HepG2 (cell line): Measurements from ENCODE around the gene KAT6B. TPM values are rescaled to one million over a fixed set of nuclear protein-coding genes. Genes with fewer than 3 reads are reported as not detected.

Experiments
- ATAC-seq: fragments of 200-7000 bp; cut with Tn5 transposase; 3 replicates; pipeline ENCODE4 v1.9.1; 2020; ENCODE audit warnings: mild to moderate bottlenecking, moderate library complexity
- BruUV-seq: library from RNA; stranded (reverse); fragments of 400-500 nt; replicated peaks from 2 replicates; lab custom pipeline; 2021; lab: Mats Ljungman, UMichigan
- CTCF ChIA-PET: fragments of 300-600 bp; formaldehyde crosslinking; extraction: SDS; loops from one replicate; lab custom pipeline; 2021; ENCODE audit warnings: low total read pairs, inconsistent platforms, low intra/inter-chr PET ratio; lab: Yijun Ruan, JAX
- POLR2A ChIA-PET: fragments of 350-600 bp; sonication (Branson Sonifier 250); formaldehyde crosslinking; loops from one replicate; lab custom pipeline; 2020; ENCODE audit warnings: antibody characterized with exemption, inconsistent platforms; lab: Yijun Ruan, JAX
- DNase-seq: peaks from one replicate; pipeline ENCODE4 v3.0.0-alpha.2; 2015; ENCODE audit warnings: low spot score
- FAIRE-seq: peaks from 3 replicates; lab custom pipeline; 2011; peaks lifted over from hg19 to GRCh38; lab: Jason Lieb, UNC
- H2AFZ ChIP-seq: one replicate; pipeline ENCODE4 v1.6.1; 2011; ENCODE audit warnings: low read length, inconsistent platforms
- H3K27ac ChIP-seq: fragments of 300-600 bp; 3 replicates; pipeline ENCODE4 v1.8.0; 2011; ENCODE audit warnings: mixed run types, mild to moderate bottlenecking, mixed read lengths, low read length, inconsistent platforms; ENCODE audit not compliant: insufficient read depth; ENCODE audit errors: extremely low read length
- H3K27me3 ChIP-seq, 2 experiments: fragments of 200-600 bp in 1 of 2; 2 replicates in 1 of 2; 3 replicates in 1 of 2; pipeline versions ENCODE4 v1.6.0 to v1.8.0; 2011; ENCODE audit warnings: low read length in 2 of 2, mild to moderate bottlenecking in 2 of 2, moderate library complexity in 2 of 2, inconsistent platforms in 1 of 2; ENCODE audit not compliant: insufficient read depth in 2 of 2, control insufficient read depth in 1 of 2
- H3K36me3 ChIP-seq, 2 experiments: fragments of 200-600 bp in 1 of 2; replicated peaks in 1 of 2; 2 replicates in 1 of 2; 3 replicates in 1 of 2; pipeline versions ENCODE4 v1.5.1 to v1.8.0; 2011; ENCODE audit warnings: low read length in 2 of 2, inconsistent platforms in 1 of 2; ENCODE audit not compliant: insufficient read depth in 2 of 2, control insufficient read depth in 1 of 2
- H3K4me1 ChIP-seq: 2 replicates; pipeline ENCODE4 v1.5.1; 2012; ENCODE audit warnings: low read length, inconsistent platforms; ENCODE audit not compliant: insufficient read depth
- H3K4me2 ChIP-seq: 2 replicates; pipeline ENCODE4 v1.6.0; 2011; ENCODE audit warnings: low read depth, low read length, inconsistent platforms
- H3K4me3 ChIP-seq, 3 experiments: fragments of 200-600 bp in 1 of 3; sonication (generic), shearing (Covaris generic) in 1 of 3; replicated peaks in 1 of 3; 2 replicates each; pipeline ENCODE4 v1.5.1; 2011 to 2016; ENCODE audit warnings: low read length in 3 of 3, inconsistent platforms in 2 of 3, low read depth in 2 of 3, mild to moderate bottlenecking in 2 of 3, control low read depth in 1 of 3, mixed read lengths in 1 of 3; ENCODE audit not compliant: insufficient read depth in 1 of 3
- H3K79me2 ChIP-seq: one replicate; pipeline ENCODE4 v1.6.1; 2011; ENCODE audit warnings: low read length, inconsistent platforms; ENCODE audit not compliant: insufficient read depth
- H3K9ac ChIP-seq: 2 replicates; pipeline ENCODE4 v1.6.0; 2011; ENCODE audit warnings: mild to moderate bottlenecking, low read depth, low read length, inconsistent platforms; ENCODE audit not compliant: insufficient read depth
- H3K9me3 ChIP-seq: 2 replicates; pipeline ENCODE4 v1.5.1; 2012; ENCODE audit warnings: mild to moderate bottlenecking, low read length
- H4K20me1 ChIP-seq: 2 replicates; pipeline ENCODE4 v1.6.0; 2011; ENCODE audit warnings: inconsistent platforms, mild to moderate bottlenecking, low read length, moderate library complexity; ENCODE audit not compliant: insufficient read depth
- CREM ChIP-seq, 2 experiments: sonication (generic) in 1 of 2; formaldehyde crosslinking in 1 of 2; IDR thresholded peaks; 2 replicates each; pipeline versions ENCODE4 v1.4.0 to v1.6.1; 2016 to 2020; ENCODE audit warnings: antibody characterized with exemption in 1 of 2, mild to moderate bottlenecking in 1 of 2, missing genetic modification reagents in 1 of 2
- CTCF ChIP-seq: sonication (generic); formaldehyde crosslinking; IDR thresholded peaks from 2 replicates; pipeline ENCODE4 v1.5.0; 2020; ENCODE audit warnings: mild to moderate bottlenecking, missing genetic modification reagents, moderate library complexity
- ETV5 ChIP-seq: IDR thresholded peaks from 2 replicates; pipeline ENCODE4 v1.6.1; 2018; ENCODE audit warnings: missing biosample characterization, missing genetic modification reagents, inconsistent platforms, borderline replicate concordance
- HNF4A ChIP-seq: sonication (generic); formaldehyde crosslinking; IDR thresholded peaks from 2 replicates; pipeline ENCODE4 v1.4.0; 2020; ENCODE audit warnings: missing genetic modification reagents
- HOMEZ ChIP-seq: IDR thresholded peaks from 2 replicates; pipeline ENCODE4 v1.6.1; 2016; ENCODE audit warnings: low read depth
- KDM6A ChIP-seq: IDR thresholded peaks from 2 replicates; pipeline ENCODE4 v1.6.1; 2016; ENCODE audit warnings: low read depth
- KLF16 ChIP-seq, 2 experiments: sonication (generic) in 1 of 2; formaldehyde crosslinking in 1 of 2; IDR thresholded peaks; 2 replicates each; pipeline versions ENCODE4 v1.6.1 to v1.8.0; 2016 to 2023; ENCODE audit warnings: missing genetic modification reagents in 2 of 2, missing compliant biosample characterization in 1 of 2
- MIXL1 ChIP-seq: IDR thresholded peaks from 2 replicates; pipeline ENCODE4 v1.6.1; 2016
- MYC ChIP-seq: sonication (generic); formaldehyde crosslinking; IDR thresholded peaks from 2 replicates; pipeline ENCODE4 v1.9.0; 2021; ENCODE audit warnings: missing genetic modification reagents, borderline replicate concordance
- PAX8 ChIP-seq: sonication (generic); formaldehyde crosslinking; IDR thresholded peaks from 2 replicates; pipeline ENCODE4 v1.8.0; 2022; ENCODE audit warnings: mild to moderate bottlenecking, missing genetic modification reagents, borderline replicate concordance
- RFXANK ChIP-seq: IDR thresholded peaks from 2 replicates; pipeline ENCODE4 v1.6.1; 2016
- SALL1 ChIP-seq: sonication (generic); formaldehyde crosslinking; IDR thresholded peaks from 2 replicates; pipeline ENCODE4 v1.8.0; 2022; ENCODE audit warnings: mild to moderate bottlenecking, missing genetic modification reagents
- SMC3 ChIP-seq: IDR thresholded peaks from 2 replicates; pipeline ENCODE4 v1.6.1; 2011; ENCODE audit warnings: low read length, improper control_type of control experiment
- STAG1 ChIP-seq: sonication (generic); formaldehyde crosslinking; IDR thresholded peaks from 2 replicates; pipeline ENCODE4 v1.4.0; 2020; ENCODE audit warnings: missing genetic modification reagents
- ZBTB38 ChIP-seq: sonication (generic); formaldehyde crosslinking; IDR thresholded peaks from 2 replicates; pipeline ENCODE4 v1.5.1; 2020; ENCODE audit warnings: mild to moderate bottlenecking, missing genetic modification reagents
- ZMYM4 ChIP-seq: sonication (generic); formaldehyde crosslinking; IDR thresholded peaks from 2 replicates; pipeline ENCODE4 v1.8.1; 2023; ENCODE audit warnings: mild to moderate bottlenecking, missing genetic modification reagents
- ZNF546 ChIP-seq: sonication (generic); formaldehyde crosslinking; conservative IDR thresholded peaks from 2 replicates; pipeline ENCODE4 v1.8.1; 2023; ENCODE audit warnings: mild to moderate bottlenecking, missing genetic modification reagents
- ZNF629 ChIP-seq: sonication (generic); formaldehyde crosslinking; conservative IDR thresholded peaks from 2 replicates; pipeline ENCODE4 v1.5.0; 2020; ENCODE audit warnings: missing genetic modification reagents
- WGBS: methylation state at CpG from one replicate; pipeline ENCODE4 v1.1.6; 2017; ENCODE audit warnings: low lambda C conversion rate; 5-methylcytosine and 5-hydroxymethylcytosine counted together
- in situ Hi-C: cut with HindIII; loops from 2 replicates; pipeline ENCODE4 v1.10.0; 2017; ENCODE audit warnings: low pct_unique_long_range_greater_than_20kb; ENCODE audit not compliant: extremely low pct_ligation_motif_present
- intact Hi-C: fragments of 100-400 bp; cut with micrococcal nuclease; formaldehyde crosslinking; loops from one replicate; pipeline ENCODE4 v1.10.0; 2022; ENCODE audit not compliant: unreplicated experiment
- polyA plus RNA-seq, 8 experiments: library from polyadenylated mRNA; depleted of rRNA in 3 of 8; stranded (reverse) in 7 of 8; unstranded in 1 of 8; fragments of >200 nt; fragmentation: Illumina TruSeq in 4 of 8; extraction: Trizol in 4 of 8; gene quantifications; 2 replicates each; pipeline versions ENCODE4 v1.2.1 to v1.2.3, GENCODE V29; 2011 to 2016; ENCODE audit warnings: low read depth in 4 of 8, missing spikeins in 1 of 8, mixed read lengths in 1 of 8; ENCODE audit not compliant: insufficient read depth in 1 of 8
- total RNA-seq, 5 experiments: library from RNA; depleted of rRNA; stranded (reverse); fragments of >200 nt; fragmentation: Illumina TruSeq; extraction: Trizol; gene quantifications; 2 replicates each; pipeline ENCODE4 v1.2.3, GENCODE V29; 2016; ENCODE audit warnings: low read depth in 1 of 5
- TF ChIP-seq, protein P1 (sequence below): IDR thresholded peaks from 2 replicates; pipeline ENCODE4 v1.6.1; 2016; ENCODE audit warnings: low read depth, borderline replicate concordance

KAT6B gene
- total and polyA plus RNA-seq, 2 of the 13 experiments (the other 11 are each of a cell fraction or from before 2014, with no cell fraction given), result 3.0 to 9.5 TPM

DNA sequence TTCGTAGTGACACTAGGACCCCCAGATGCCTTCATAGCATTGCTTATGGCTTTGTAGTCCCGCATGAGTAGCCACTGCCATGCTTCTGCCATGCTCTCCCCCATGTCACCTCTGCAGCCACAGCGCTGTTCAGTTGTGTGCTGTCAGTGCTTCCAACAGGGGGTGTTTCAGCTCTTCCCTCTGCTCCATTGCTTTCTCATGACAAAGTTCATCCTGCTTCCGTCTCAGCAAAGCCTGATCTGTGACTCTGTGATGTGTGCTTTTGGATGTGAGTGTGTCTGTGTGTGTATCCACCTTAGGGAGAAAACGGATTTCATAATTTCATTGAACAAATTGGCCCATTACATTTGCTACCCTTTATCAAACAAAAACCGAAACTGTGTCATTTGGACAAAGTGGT is 150.2 kb downstream of the KAT6B start:
- Histone ChIP-seq H3K9ac (no peak overlapping the region), H3K9me3 (no peaks in the 10 kb centered on the region), H3K4me1 (peaks cover 17% of the 10 kb centered on the region), H2AFZ (no peak overlapping the region), H3K79me2 (no peaks in the 10 kb centered on the region), H3K4me2 (no peak overlapping the region), H3K36me3 (peaks cover 3 to 24% of the 10 kb centered on the region in 2 experiments; a peak in 4 of 5 replicates), H3K27ac (no peak overlapping the region), H3K4me3 (no peak overlapping the region), H4K20me1 (no peaks in the 10 kb centered on the region), H3K27me3 (no peaks in the 10 kb centered on the region)
- WGBS, result 74% methylated on average over 6 of the region's 6 CpGs
- FAIRE-seq, result peak; percentile 69
- in situ Hi-C loops (no loop called here), intact Hi-C loops (no loop called here)
- BruUV-seq, result no TSS peak
- peak; percentile 95 for ATAC-seq
- DNase-seq, result peak; percentile 44
- ChIA-PET POLR2A (no interaction called here), CTCF (no interaction called here)
- TF ChIP-seq HOMEZ (peak; percentile 71), PAX8 (no peak), ZMYM4 (CRISPR knock-in tag) (peak; percentile 47), MYC (peak; percentile 25; the same call in 1 of the 2 replicates), KDM6A (CRISPR knock-in tag) (no peak), KLF16 (CRISPR knock-in tag; IDR thresholded peaks at IDR 0.05) (no peak), HNF4A (peak; percentile 16; the same call in 1 of the 2 replicates), ZNF629 (no peak), RFXANK (no peak), CTCF (CRISPR knock-in tag) (peak; percentile 69), MIXL1 (CRISPR knock-in tag) (no peak), SMC3 (peak; percentile 50; the same call in 1 of the 2 replicates), STAG1 (CRISPR knock-in tag) (peak; percentile 56), ETV5 (CRISPR knock-in tag) (peak; percentile 12; the same call in 1 of the 2 replicates), SALL1 (CRISPR knock-in tag) (peak; percentile 30; the same call in 1 of the 2 replicates), ZNF546 (no peak), ZBTB38 (CRISPR knock-in tag) (peak; percentile 22; the same call in 1 of the 2 replicates), CREM (IDR thresholded peaks at IDR 0.05) (0 out of 2 replicates have a peak, but pooled peaks have one; percentile 12), CREM (CRISPR knock-in tag; IDR thresholded peaks at IDR 0.05) (no peak)
- TF ChIP-seq, protein P1, sequence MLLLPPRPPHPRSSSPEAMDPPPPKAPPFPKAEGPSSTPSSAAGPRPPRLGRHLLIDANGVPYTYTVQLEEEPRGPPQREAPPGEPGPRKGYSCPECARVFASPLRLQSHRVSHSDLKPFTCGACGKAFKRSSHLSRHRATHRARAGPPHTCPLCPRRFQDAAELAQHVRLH (CRISPR knock-in tag), result no peak
